ENCODE results near the gene MYBPH. TPM values are rescaled to one million over a fixed set of nuclear protein-coding genes. Genes with fewer than 3 reads are reported as not detected.

MYBPH gene
- polyA plus RNA-seq, 2 donors, result not detected

DNA sequence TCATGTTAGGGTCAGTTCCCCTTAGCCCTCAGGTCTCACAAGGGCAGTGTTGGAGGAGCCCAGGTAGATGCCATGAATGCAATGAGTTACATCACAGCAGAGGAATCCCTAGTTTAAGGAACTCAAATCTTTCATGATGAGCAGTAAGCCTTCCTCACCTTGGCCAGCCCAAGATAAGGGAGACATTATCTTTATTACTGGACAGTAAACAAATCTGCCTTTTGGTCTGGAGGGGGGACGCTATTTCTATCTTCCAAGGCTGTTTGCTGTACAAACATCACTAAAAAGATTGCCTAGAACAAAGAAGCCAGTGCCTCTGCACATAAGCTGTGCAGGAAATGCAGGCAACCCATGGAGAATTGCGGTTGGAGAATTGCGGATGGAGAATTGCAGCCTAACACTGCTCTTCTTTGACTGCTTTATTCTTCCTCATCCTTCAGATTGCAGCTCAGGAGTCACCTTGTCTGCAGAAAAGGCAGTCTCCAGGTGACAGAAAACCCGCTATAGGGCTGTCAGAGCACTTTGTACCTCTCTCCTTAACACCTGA is 13.1 kb upstream of the MYBPH start:
- 86 to 87% methylated on average over 4 of the region's 4 CpGs for WGBS, 2 donors
- Histone ChIP-seq H3K4me3 (ENCODE audit: low read depth in 1 of 2, low read length in 2 of 2) (no peak overlapping the region), H3K36me3 (ENCODE audit: control insufficient read depth in 2 of 2, insufficient read depth in 2 of 2, low read length in 1 of 2) (no peaks in the 10 kb centered on the region), H3K4me1 (ENCODE audit: control insufficient read depth in 2 of 2, insufficient read depth in 2 of 2, low read length in 1 of 2) (peaks cover 0 to 13% of the 10 kb centered on the region in 2 donors), H3K27ac (ENCODE audit: low read depth in 2 of 2, low read length in 1 of 2) (no peak overlapping the region), H3K9me3 (ENCODE audit: control insufficient read depth in 2 of 2, insufficient read depth in 1 of 2, low read depth in 1 of 2, low read length in 1 of 2) (no peaks in the 10 kb centered on the region), H3K27me3 (ENCODE audit: control insufficient read depth in 1 of 2, insufficient read depth in 2 of 2, low read length in 2 of 2) (no peaks in the 10 kb centered on the region)

DNA sequence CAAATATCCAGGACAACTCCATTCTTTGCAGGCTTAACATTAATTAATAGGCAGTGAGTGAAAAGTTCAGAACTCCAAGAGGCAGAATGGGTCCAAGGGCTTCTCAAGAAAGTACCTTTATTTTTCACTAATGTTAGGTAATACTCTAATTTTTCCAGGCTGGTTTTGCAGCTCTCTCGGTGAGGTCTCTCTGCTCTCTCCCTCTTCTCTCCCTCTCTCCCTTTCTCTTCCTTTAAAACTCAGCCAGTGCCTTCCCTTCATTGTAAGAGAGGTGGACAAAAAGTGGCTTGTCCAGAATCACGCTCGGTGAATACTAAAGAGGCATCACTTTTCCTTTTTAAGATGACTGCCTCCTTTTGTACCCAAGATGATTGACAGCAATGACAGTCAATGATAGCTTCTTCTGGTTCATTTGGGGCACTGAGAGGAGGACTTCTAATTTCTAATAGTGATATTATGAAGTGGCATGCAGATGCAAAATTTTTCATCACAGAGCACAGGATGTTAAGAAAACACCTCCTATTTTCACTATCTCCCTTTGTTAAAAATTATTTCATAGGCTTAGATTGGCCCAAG is 12.2 kb upstream of the MYBPH start:
- peaks cover 0 to 13% of the 10 kb centered on the region in 2 donors for H3K4me1 ChIP-seq (ENCODE audit: control insufficient read depth in 2 of 2, insufficient read depth in 2 of 2, low read length in 1 of 2)
- no peaks in the 10 kb centered on the region for H3K36me3 ChIP-seq (ENCODE audit: control insufficient read depth in 2 of 2, insufficient read depth in 2 of 2, low read length in 1 of 2)
- no peak overlapping the region for H3K4me3 ChIP-seq (ENCODE audit: low read depth in 1 of 2, low read length in 2 of 2)
- no peak overlapping the region for H3K27ac ChIP-seq (ENCODE audit: low read depth in 2 of 2, low read length in 1 of 2)
- no peaks in the 10 kb centered on the region for H3K27me3 ChIP-seq (ENCODE audit: control insufficient read depth in 1 of 2, insufficient read depth in 2 of 2, low read length in 2 of 2)
- WGBS, 2 donors, result 68 to 88% methylated on average over 3 of the region's 3 CpGs
- H3K9me3 ChIP-seq (ENCODE audit: control insufficient read depth in 2 of 2, insufficient read depth in 1 of 2, low read depth in 1 of 2, low read length in 1 of 2), result no peaks in the 10 kb centered on the region

DNA sequence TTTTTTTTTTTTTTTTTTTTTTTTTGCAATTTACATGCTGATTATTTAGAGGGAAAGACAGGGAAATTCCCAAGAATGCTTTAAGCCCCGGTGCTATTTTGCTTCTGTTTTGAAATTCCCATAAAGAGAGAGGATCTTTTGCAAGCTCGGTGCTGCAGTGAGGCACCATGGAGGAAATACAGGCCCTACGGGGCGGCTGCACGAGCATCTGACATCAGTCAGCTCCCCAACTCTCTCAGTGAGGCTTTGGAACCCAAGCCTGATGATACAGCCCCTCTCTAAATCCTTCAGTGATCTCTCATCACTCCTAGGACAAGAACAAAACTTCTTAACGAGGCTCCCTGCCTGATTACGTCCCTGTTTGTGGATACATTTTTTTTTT is 11.7 kb upstream of the MYBPH start:
- Histone ChIP-seq H3K27ac (ENCODE audit: low read depth in 2 of 2, low read length in 1 of 2) (peak overlapping the region in 1 of 2 donors; percentile 90), H3K27me3 (ENCODE audit: control insufficient read depth in 1 of 2, insufficient read depth in 2 of 2, low read length in 2 of 2) (no peaks in the 10 kb centered on the region), H3K4me3 (ENCODE audit: low read depth in 1 of 2, low read length in 2 of 2) (no peak overlapping the region), H3K36me3 (ENCODE audit: control insufficient read depth in 2 of 2, insufficient read depth in 2 of 2, low read length in 1 of 2) (no peaks in the 10 kb centered on the region), H3K9me3 (ENCODE audit: control insufficient read depth in 2 of 2, insufficient read depth in 1 of 2, low read depth in 1 of 2, low read length in 1 of 2) (no peaks in the 10 kb centered on the region), H3K4me1 (ENCODE audit: control insufficient read depth in 2 of 2, insufficient read depth in 2 of 2, low read length in 1 of 2) (peaks cover 3 to 13% of the 10 kb centered on the region in 2 donors)
- 38 to 41% methylated on average over 7 of the region's 7 CpGs for WGBS, 2 donors

DNA sequence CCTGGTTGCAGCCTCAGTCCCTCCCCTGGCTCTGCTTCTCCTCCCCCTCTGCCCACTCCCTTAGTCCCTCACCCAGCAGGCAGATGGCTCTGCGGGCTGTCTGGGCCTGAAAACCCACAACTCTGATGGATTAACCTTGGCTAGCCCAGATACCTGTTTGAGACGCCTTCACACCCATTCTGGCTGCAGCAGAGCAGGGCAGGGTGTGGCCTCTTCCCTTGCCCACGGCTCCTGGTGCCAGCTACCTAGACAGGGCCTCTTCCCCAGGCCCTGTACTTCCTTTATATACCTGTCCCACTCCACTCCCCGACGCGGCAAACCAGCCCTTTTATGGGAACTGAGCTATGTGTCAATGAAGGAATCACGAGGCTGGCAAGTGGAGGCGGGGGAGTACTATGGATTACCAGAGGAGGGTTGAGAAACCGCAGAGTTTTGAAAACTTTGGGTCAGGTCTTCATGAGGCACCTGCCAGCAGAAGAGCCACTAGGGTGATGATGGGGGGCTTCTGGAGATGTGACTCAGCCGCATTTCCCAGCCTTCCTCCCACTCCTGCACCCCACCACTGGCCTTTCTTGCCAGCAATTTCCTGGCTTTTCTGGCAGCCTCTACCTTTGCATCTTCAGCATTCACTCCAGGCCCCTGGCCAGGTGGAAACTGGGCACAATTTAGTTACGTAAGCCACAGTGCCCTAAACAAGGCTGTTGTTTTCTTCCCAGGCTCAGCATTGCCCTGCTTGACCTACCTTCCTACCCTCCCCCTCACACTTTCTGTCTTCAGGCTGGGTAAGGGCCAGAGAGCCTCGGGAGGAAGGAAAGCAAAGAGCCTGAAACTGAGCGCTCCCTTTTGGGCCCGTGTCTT is 11.0 kb upstream of the MYBPH start, which contains the start of gene CHI3L1:
Gene CHI3L1 (minus strand): TSS at position 259 of the 858 bp plus-strand sequence. CDS start 81 bp downstream, at position 178.
- H3K4me1 ChIP-seq (ENCODE audit: control insufficient read depth in 2 of 2, insufficient read depth in 2 of 2, low read length in 1 of 2), result peaks cover 3 to 13% of the 10 kb centered on the region in 2 donors
- H3K9me3 ChIP-seq (ENCODE audit: control insufficient read depth in 2 of 2, insufficient read depth in 1 of 2, low read depth in 1 of 2, low read length in 1 of 2), result no peaks in the 10 kb centered on the region
- no peaks in the 10 kb centered on the region for H3K36me3 ChIP-seq (ENCODE audit: control insufficient read depth in 2 of 2, insufficient read depth in 2 of 2, low read length in 1 of 2)
- 31 to 34% methylated on average over 14 of the region's 14 CpGs for whole genome bisulfite sequencing, 2 donors
- no peaks in the 10 kb centered on the region for H3K27me3 ChIP-seq (ENCODE audit: control insufficient read depth in 1 of 2, insufficient read depth in 2 of 2, low read length in 2 of 2)
- no peak within 1 kb of the TSS for H3K4me3 ChIP-seq (ENCODE audit: low read depth in 1 of 2, low read length in 2 of 2)
- H3K27ac ChIP-seq (ENCODE audit: low read depth in 2 of 2, low read length in 1 of 2), result peak within 1 kb of the TSS; percentile 52 to 90

DNA sequence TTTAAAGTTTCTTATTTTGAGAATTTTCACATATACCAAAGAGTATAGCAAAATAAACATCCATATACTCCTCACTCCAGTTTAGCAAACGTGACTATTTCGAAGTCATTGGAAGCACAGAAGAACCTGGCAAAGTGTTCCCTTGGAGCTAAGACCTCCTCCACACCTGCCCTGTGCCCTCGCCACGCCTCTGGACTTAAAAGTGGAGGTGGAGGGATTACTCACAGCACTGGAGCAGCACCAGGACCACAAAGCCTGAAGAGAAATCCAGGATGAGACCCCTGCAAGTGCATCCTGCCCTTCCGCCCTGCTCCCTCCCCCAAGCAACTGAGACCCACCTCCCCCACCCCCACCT is 10.4 kb upstream of the MYBPH start:
- 55 to 63% methylated on average over 5 of the region's 5 CpGs for WGBS, 2 donors
- Histone ChIP-seq H3K4me3 (ENCODE audit: low read depth in 1 of 2, low read length in 2 of 2) (no peak overlapping the region), H3K27me3 (ENCODE audit: control insufficient read depth in 1 of 2, insufficient read depth in 2 of 2, low read length in 2 of 2) (no peaks in the 10 kb centered on the region), H3K9me3 (ENCODE audit: control insufficient read depth in 2 of 2, insufficient read depth in 1 of 2, low read depth in 1 of 2, low read length in 1 of 2) (no peaks in the 10 kb centered on the region), H3K4me1 (ENCODE audit: control insufficient read depth in 2 of 2, insufficient read depth in 2 of 2, low read length in 1 of 2) (peaks cover 3 to 13% of the 10 kb centered on the region in 2 donors), H3K36me3 (ENCODE audit: control insufficient read depth in 2 of 2, insufficient read depth in 2 of 2, low read length in 1 of 2) (no peaks in the 10 kb centered on the region), H3K27ac (ENCODE audit: low read depth in 2 of 2, low read length in 1 of 2) (peak overlapping the region; percentile 52 to 90)

DNA sequence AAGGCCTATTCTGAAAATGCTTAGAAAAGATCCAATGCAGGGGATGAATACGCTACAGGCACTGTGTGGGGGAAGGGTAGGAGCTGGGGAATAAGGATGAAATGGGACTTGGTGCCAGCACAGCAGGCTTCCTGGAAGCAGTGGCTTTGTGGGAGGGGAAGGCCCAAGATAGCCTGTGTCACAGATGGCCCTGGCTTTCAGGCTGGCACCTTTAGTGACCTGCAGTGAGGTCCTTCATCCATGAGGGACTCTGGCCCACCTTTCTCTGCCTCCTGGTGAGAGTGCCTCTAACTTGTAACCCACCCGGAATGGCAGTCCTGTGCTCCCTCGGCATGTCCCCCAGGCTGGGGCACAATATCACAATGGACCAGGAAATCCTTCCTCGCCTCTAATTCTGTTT is 10.0 kb upstream of the MYBPH start:
- H3K27ac ChIP-seq (ENCODE audit: low read depth in 2 of 2, low read length in 1 of 2), result peak overlapping the region; percentile 23 to 90
- 80 to 84% methylated on average over 4 of the region's 4 CpGs for WGBS, 2 donors
- no peaks in the 10 kb centered on the region for H3K9me3 ChIP-seq (ENCODE audit: control insufficient read depth in 2 of 2, insufficient read depth in 1 of 2, low read depth in 1 of 2, low read length in 1 of 2)
- H3K36me3 ChIP-seq (ENCODE audit: control insufficient read depth in 2 of 2, insufficient read depth in 2 of 2, low read length in 1 of 2), result no peaks in the 10 kb centered on the region
- H3K4me3 ChIP-seq (ENCODE audit: low read depth in 1 of 2, low read length in 2 of 2), result no peak overlapping the region
- H3K4me1 ChIP-seq (ENCODE audit: control insufficient read depth in 2 of 2, insufficient read depth in 2 of 2, low read length in 1 of 2), result peaks cover 3 to 13% of the 10 kb centered on the region in 2 donors
- H3K27me3 ChIP-seq (ENCODE audit: control insufficient read depth in 1 of 2, insufficient read depth in 2 of 2, low read length in 2 of 2), result no peaks in the 10 kb centered on the region

DNA sequence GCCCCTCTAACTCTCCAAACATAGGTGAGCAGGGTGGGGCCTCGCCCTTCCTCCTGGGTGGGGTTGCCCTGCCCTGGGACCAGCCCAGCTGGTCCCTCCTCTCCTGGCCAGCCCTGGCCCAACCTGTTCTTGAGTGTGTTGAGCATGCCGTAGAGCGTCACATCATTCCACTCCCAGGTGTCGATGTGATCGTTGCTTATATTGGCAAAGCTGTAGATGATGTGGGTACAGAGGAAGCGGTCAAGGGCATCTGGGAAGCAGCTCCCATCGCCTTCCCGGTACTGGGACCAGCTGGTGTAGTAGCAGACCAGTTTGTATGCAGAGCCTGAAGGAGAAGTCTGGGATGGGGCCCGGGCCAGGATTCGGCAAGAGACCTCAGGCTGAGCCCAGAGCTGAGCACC is 9.4 kb upstream of the MYBPH start:
- 79 to 83% methylated on average over 10 of the region's 10 CpGs for WGBS, 2 donors
- Histone ChIP-seq H3K27ac (ENCODE audit: low read depth in 2 of 2, low read length in 1 of 2) (peak overlapping the region; percentile 23 to 90), H3K4me3 (ENCODE audit: low read depth in 1 of 2, low read length in 2 of 2) (no peak overlapping the region)

DNA sequence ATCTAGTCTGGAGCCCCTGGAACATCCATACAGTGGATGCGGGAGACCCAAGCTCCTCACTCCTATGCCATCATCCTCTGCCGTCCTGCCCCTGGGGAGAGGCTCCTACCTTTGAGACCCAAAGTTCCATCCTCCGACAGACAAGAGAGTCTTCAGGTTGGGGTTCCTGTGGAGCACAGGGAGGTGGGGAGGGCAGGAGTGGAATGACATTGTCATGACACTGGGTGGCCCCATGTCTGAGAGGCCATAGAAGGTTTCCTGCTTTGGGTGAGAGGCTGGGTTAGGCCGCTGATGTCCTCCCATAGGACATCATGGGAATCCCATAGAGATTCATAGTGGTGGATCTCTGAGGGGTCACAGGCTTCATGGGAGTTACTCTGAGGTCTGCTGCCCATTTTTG is 8.8 kb upstream of the MYBPH start:
- no peak overlapping the region for H3K4me3 ChIP-seq (ENCODE audit: low read depth in 1 of 2, low read length in 2 of 2)
- no peaks in the 10 kb centered on the region for H3K36me3 ChIP-seq (ENCODE audit: control insufficient read depth in 2 of 2, insufficient read depth in 2 of 2, low read length in 1 of 2)
- peaks cover 3 to 13% of the 10 kb centered on the region in 2 donors for H3K4me1 ChIP-seq (ENCODE audit: control insufficient read depth in 2 of 2, insufficient read depth in 2 of 2, low read length in 1 of 2)
- H3K9me3 ChIP-seq (ENCODE audit: control insufficient read depth in 2 of 2, insufficient read depth in 1 of 2, low read depth in 1 of 2, low read length in 1 of 2), result no peaks in the 10 kb centered on the region
- H3K27me3 ChIP-seq (ENCODE audit: control insufficient read depth in 1 of 2, insufficient read depth in 2 of 2, low read length in 2 of 2), result no peaks in the 10 kb centered on the region
- 71 to 97% methylated on average over 4 of the region's 4 CpGs for WGBS, 2 donors
- H3K27ac ChIP-seq (ENCODE audit: low read depth in 2 of 2, low read length in 1 of 2), result no peak overlapping the region

More for the DNA sequence above, 9.4 kb upstream of the MYBPH start:
- Histone ChIP-seq H3K4me1 (ENCODE audit: control insufficient read depth in 2 of 2, insufficient read depth in 2 of 2, low read length in 1 of 2) (peaks cover 3 to 13% of the 10 kb centered on the region in 2 donors), H3K27me3 (ENCODE audit: control insufficient read depth in 1 of 2, insufficient read depth in 2 of 2, low read length in 2 of 2) (no peaks in the 10 kb centered on the region), H3K36me3 (ENCODE audit: control insufficient read depth in 2 of 2, insufficient read depth in 2 of 2, low read length in 1 of 2) (no peaks in the 10 kb centered on the region), H3K9me3 (ENCODE audit: control insufficient read depth in 2 of 2, insufficient read depth in 1 of 2, low read depth in 1 of 2, low read length in 1 of 2) (no peaks in the 10 kb centered on the region)

DNA sequence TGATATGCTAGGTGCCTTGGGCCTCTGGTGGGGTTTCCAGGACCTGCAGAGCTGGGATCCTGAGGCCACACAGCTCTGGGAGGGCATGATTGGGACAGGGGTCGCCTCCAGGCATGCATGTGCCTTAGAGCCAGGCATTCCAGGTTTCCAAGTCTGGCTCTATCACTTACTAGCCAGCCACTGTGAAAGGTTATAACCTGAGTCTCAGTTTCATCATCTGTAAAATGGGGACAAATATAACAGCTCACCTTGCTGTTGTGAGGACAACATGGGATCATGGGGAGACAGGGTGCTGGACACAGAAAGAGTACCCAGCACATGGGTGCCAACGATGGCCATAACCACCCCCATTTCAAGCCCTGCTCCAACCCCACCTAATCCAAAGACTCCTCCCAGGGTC is 8.2 kb upstream of the MYBPH start:
- H3K4me1 ChIP-seq (ENCODE audit: control insufficient read depth in 2 of 2, insufficient read depth in 2 of 2, low read length in 1 of 2), result peaks cover 3 to 13% of the 10 kb centered on the region in 2 donors
- 84 to 87% methylated on average over 2 of the region's 2 CpGs for WGBS, 2 donors
- no peaks in the 10 kb centered on the region for H3K9me3 ChIP-seq (ENCODE audit: control insufficient read depth in 2 of 2, insufficient read depth in 1 of 2, low read depth in 1 of 2, low read length in 1 of 2)
- H3K36me3 ChIP-seq (ENCODE audit: control insufficient read depth in 2 of 2, insufficient read depth in 2 of 2, low read length in 1 of 2), result no peaks in the 10 kb centered on the region
- no peak overlapping the region for H3K4me3 ChIP-seq (ENCODE audit: low read depth in 1 of 2, low read length in 2 of 2)
- no peak overlapping the region for H3K27ac ChIP-seq (ENCODE audit: low read depth in 2 of 2, low read length in 1 of 2)
- no peaks in the 10 kb centered on the region for H3K27me3 ChIP-seq (ENCODE audit: control insufficient read depth in 1 of 2, insufficient read depth in 2 of 2, low read length in 2 of 2)
